IMR-90 (cell line): Measurements from ENCODE around the gene MSH5. TPM values are rescaled to one million over a fixed set of nuclear protein-coding genes. Genes with fewer than 3 reads are reported as not detected.

ENCODE experiments used
- CTCF ChIP-seq: conservative IDR thresholded peaks from 2 replicates; pipeline ENCODE4 v1.5.1; 2012; ENCODE audit warnings: mild to moderate bottlenecking, low read depth, low read length, improper control_type of control experiment
- polyA plus RNA-seq, 3 experiments: library from polyadenylated mRNA; depleted of rRNA; stranded (reverse); fragments of >200 nt; gene quantifications; 2 replicates each; pipeline ENCODE4 v1.2.3, GENCODE V29; 2012; ENCODE audit warnings: low replicate concordance in 1 of 3
- total RNA-seq: library from RNA; depleted of rRNA; stranded (reverse); fragments of >200 nt; gene quantifications from 2 replicates; pipeline ENCODE4 v1.2.3, GENCODE V29; 2012

Gene MSH5
- total and polyA plus RNA-seq, 2 of the 4 experiments (the other 2 are of a cell fraction): 5.6 to 15.7 TPM

- no peak for TF ChIP-seq CTCF
These were observed 2.4 kb upstream of the MSH5 start (continued) for GRCh38 chr6:31737315-31737990.
